Choroid plexus epithelial cell (primary cell): ENCODE results near the gene MADCAM1.

ENCODE experiments used
- DNase-seq: peaks from one replicate; pipeline ENCODE4 v3.0.0-alpha.2; 2010; ENCODE audit warnings: low read depth
- H3K4me3 ChIP-seq: 2 replicates; pipeline ENCODE4 v1.5.1; 2011; ENCODE audit warnings: low read depth, mild to moderate bottlenecking, control low read depth, low read length, moderate library complexity
- CTCF ChIP-seq: conservative IDR thresholded peaks from 2 replicates; pipeline ENCODE4 v1.5.1; 2011; ENCODE audit warnings: low read depth, mild to moderate bottlenecking, control low read depth, inconsistent platforms, low read length, moderate library complexity

The MADCAM1 gene

GRCh38 chr19:497491-497868 lies 1.2 kb downstream of the MADCAM1 start:
- no peak for TF ChIP-seq CTCF
- no peak for DNase-seq
- H3K4me3 ChIP-seq: no peak overlapping the region

- TF ChIP-seq CTCF: no peak
- no peak overlapping the region for H3K4me3 ChIP-seq
- no peak for DNase-seq
Observed at GRCh38 chr19:497869-498510, 1.7 kb downstream of the MADCAM1 start.

DNA sequence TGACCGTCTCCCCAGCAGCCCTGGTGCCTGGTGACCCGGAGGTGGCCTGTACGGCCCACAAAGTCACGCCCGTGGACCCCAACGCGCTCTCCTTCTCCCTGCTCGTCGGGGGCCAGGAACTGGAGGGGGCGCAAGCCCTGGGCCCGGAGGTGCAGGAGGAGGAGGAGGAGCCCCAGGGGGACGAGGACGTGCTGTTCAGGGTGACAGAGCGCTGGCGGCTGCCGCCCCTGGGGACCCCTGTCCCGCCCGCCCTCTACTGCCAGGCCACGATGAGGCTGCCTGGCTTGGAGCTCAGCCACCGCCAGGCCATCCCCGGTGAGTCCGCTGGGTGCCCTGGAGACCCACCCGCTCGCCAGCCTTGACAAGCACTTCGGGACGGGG lies 2.2 kb downstream of the MADCAM1 start:
- TF ChIP-seq CTCF: no peak
- no peak for DNase-seq
- H3K4me3 ChIP-seq: no peak overlapping the region

- no peak for TF ChIP-seq CTCF
- DNase-seq: no peak
- no peak overlapping the region for H3K4me3 ChIP-seq
Observed at GRCh38 chr19:498977-499623, 2.8 kb downstream of the MADCAM1 start.

GRCh38 chr19:501646-502045 lies 5.4 kb downstream of the MADCAM1 start:
- TF ChIP-seq CTCF: no peak
- DNase-seq: no peak
- H3K4me3 ChIP-seq: no peak overlapping the region

DNA sequence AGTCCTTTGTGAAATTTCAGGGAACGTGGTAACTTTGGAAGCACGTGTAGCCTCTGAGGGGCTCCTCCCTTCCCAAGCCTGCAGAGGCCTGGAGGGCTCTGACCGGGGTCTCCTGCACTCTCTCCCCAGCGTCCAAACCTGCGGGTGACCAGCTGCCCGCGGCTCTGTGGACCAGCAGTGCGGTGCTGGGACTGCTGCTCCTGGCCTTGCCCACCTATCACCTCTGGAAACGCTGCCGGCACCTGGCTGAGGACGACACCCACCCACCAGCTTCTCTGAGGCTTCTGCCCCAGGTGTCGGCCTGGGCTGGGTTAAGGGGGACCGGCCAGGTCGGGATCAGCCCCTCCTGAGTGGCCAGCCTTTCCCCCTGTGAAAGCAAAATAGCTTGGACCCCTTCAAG lies 8.3 kb downstream of the MADCAM1 start:
- no peak for TF ChIP-seq CTCF
- no peak for DNase-seq
- no peak overlapping the region for H3K4me3 ChIP-seq
